Measurements from ENCODE around the gene GIMD1.
"Not testable (repeated sequence)": the region's sequence is repeated elsewhere in the genome, so short reads cannot be mapped to it uniquely, and the experiment has no call there.

GIMD1 gene

DNA sequence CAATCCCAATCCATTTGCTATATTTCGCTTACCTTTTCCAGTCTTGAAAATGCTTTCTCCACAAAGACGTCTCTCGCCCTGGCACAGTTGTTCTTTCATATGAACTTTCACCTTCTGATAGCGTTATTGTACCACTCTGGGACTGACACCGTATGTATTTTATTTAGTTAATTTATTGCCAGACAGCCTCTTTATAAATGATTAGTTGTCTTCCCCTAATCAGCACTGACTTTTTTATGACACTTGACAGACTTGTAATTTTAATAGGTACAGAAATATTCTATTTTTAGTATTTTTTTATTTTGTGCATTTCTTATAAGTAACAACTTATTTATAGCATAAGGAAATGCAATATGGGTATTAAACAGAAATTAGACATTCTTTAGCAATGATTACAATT, at the start of gene GIMD1:
Gene GIMD1 (minus strand): TSS at position 101 of the 400 bp plus-strand sequence. CDS start 1,343 bp downstream, outside the sequence.
- intact Hi-C loops (cut with DNase I; ENCODE audit: low total_unique reads) = loop anchor here (5.0 kb wide), 1 partner anchor 134 kb away; no protein-coding TSS in a partner anchor
- no peak for DNase-seq
- H3K9me3 ChIP-seq = no peaks in the 10 kb centered on the region

DNA sequence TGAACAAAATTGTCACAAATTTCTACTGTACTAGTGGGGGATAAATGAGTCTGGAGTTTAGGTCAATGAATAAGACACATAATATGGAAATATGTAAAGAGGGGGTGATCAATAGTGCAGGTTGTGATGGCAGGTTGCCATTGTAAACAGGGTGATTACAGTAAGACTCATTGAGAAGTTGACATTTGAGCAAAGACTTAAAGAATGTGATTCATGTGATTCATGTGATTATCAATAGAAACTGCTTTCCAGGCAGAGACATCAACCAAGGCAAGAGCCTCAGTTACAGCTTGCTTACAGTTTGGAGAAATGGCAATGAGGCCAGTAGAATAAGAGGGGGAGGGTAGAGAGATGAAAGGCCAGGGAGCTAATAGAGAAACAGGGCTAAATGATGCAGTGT, 45.8 kb upstream of the GIMD1 start:
- TF ChIP-seq, protein P1, sequence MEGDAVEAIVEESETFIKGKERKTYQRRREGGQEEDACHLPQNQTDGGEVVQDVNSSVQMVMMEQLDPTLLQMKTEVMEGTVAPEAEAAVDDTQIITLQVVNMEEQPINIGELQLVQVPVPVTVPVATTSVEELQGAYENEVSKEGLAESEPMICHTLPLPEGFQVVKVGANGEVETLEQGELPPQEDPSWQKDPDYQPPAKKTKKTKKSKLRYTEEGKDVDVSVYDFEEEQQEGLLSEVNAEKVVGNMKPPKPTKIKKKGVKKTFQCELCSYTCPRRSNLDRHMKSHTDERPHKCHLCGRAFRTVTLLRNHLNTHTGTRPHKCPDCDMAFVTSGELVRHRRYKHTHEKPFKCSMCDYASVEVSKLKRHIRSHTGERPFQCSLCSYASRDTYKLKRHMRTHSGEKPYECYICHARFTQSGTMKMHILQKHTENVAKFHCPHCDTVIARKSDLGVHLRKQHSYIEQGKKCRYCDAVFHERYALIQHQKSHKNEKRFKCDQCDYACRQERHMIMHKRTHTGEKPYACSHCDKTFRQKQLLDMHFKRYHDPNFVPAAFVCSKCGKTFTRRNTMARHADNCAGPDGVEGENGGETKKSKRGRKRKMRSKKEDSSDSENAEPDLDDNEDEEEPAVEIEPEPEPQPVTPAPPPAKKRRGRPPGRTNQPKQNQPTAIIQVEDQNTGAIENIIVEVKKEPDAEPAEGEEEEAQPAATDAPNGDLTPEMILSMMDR (IDR thresholded peaks at IDR 0.05) = no peak
- intact Hi-C loops (cut with DNase I; ENCODE audit: low total_unique reads) = no loop called here
- Histone ChIP-seq H3K36me3 (no peaks in the 10 kb centered on the region), H3K27ac (no peak overlapping the region), H3K4me1 (no peaks in the 10 kb centered on the region), H3K9me3 (no peaks in the 10 kb centered on the region), H3K4me3 (no peak overlapping the region), H3K27me3 (no peaks in the 10 kb centered on the region)
- DNase-seq = no peak

More for the DNA sequence above, at the start of gene GIMD1:
- Histone ChIP-seq H3K27ac (no peak within 1 kb of the TSS), H3K4me3 (no peak within 1 kb of the TSS), H3K4me1 (peaks cover 0 to 18% (median 3%) of the 10 kb centered on the region in 4 donors), H3K27me3 (no peaks in the 10 kb centered on the region), H3K36me3 (no peaks in the 10 kb centered on the region)
- TF ChIP-seq, protein P1 (IDR thresholded peaks at IDR 0.05) = no peak

DNA sequence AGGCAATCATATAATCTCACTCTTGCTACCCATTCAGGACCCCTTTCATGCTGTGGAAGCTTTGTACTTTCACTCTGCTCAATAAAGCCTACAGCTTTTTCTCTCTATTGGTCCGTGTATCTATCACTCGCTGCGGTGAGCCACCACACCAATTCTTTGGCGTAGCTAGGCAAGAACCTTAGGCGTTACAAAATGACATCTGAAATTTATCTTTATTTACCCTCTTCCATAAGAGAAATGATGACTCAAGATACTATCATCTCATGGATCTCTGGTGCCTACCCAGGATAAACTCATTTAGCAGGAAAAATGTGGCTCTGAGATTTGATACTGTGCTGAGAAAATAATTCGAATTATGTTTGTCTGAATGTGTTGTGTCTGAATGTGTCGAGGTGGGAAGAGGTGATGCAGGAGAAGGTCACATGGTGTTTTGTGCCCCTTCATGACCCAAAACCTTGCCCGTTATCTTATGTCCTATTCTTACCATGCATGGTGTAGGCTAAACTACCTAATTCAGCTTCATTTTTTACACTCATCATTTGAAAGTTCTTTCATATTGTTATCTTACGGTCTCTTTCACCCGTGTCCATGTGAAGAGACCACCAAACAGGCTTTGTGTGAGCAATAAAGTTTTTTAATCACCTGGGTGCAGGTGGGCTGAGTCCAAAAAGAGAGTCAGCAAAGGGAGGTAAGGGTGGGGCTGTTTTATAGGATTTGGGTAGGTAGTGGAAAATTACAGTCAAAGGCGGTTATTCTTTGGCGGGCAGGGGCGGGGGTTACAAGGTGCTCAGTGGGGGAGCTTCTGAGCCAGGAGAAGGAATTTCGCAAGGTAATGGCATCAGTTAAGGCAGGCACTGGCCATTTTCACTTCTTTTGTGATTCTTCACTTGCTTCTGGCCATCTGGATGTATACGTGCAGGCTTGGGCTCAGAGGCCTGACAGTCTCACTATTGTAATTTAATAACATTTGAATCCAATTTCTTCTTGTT, 41.6 kb upstream of the GIMD1 start:
- Histone ChIP-seq H3K27ac (no peak overlapping the region), H3K4me1 (no peaks in the 10 kb centered on the region), H3K4me3 (no peak overlapping the region), H3K36me3 (no peaks in the 10 kb centered on the region), H3K27me3 (no peaks in the 10 kb centered on the region), H3K9me3 (no peaks in the 10 kb centered on the region)
- TF ChIP-seq, protein P1 (IDR thresholded peaks at IDR 0.05) = no peak
- intact Hi-C loops (cut with DNase I; ENCODE audit: low total_unique reads) = no loop called here
- DNase-seq = no peak

GRCh38 chr4:106408004-106408403, 39.4 kb upstream of the GIMD1 start:
- DNase-seq; H3K27ac ChIP-seq; H3K36me3 ChIP-seq; H3K9me3 ChIP-seq; intact Hi-C loops (cut with DNase I; ENCODE audit: low total_unique reads); H3K4me3 ChIP-seq; H3K4me1 ChIP-seq; H3K27me3 ChIP-seq: not testable (repeated sequence)

GRCh38 chr4:106401157-106401556, 32.6 kb upstream of the GIMD1 start:
- H3K27me3 ChIP-seq = no peaks in the 10 kb centered on the region
- no peak overlapping the region for H3K27ac ChIP-seq
- TF ChIP-seq, protein P1 (IDR thresholded peaks at IDR 0.05) = no peak
- DNase-seq = no peak
- H3K4me1 ChIP-seq = no peaks in the 10 kb centered on the region
- intact Hi-C loops (cut with DNase I; ENCODE audit: low total_unique reads) = no loop called here
- peaks cover 0 to 25% (median 9%) of the 10 kb centered on the region in 3 donors for H3K9me3 ChIP-seq
- no peak overlapping the region for H3K4me3 ChIP-seq
- no peaks in the 10 kb centered on the region for H3K36me3 ChIP-seq

DNA sequence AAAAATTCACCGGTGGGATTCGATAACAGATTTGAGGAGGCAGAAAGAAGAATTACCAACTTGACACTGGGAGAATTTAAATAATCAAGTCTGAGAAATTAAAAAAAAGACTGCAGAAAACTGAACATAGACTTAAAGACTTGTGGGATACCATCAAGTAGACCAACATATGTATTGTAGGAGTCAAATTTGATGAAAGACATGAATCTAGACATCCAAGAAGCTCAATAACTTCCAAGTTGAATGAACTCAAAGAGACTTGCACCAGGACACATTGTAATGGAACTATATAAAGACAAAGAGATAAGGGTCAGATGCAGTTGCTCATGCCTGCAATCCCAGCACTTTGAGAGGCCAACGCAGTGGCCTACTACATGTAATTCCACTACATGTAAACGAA, 30.3 kb upstream of the GIMD1 start:
- H3K27ac ChIP-seq; DNase-seq; H3K4me1 ChIP-seq; H3K4me3 ChIP-seq; H3K36me3 ChIP-seq; H3K27me3 ChIP-seq; intact Hi-C loops (cut with DNase I; ENCODE audit: low total_unique reads): not testable (repeated sequence)
- peaks cover 3 to 42% (median 19%) of the 10 kb centered on the region in 3 donors for H3K9me3 ChIP-seq

All from tibial artery (tissue), 4 donors.